Loucy (cell line): Measurements from ENCODE around the gene EIF6.

Source experiments
- CTCF ChIP-seq: fragments of 200-600 bp; sonication (generic); conservative IDR thresholded peaks from 2 replicates; pipeline ENCODE4 v1.5.1; 2014; ENCODE audit warnings: mild to moderate bottlenecking, antibody characterized with exemption, low read length
- EZH2phosphoT487 ChIP-seq: fragments of 200-600 bp; IDR thresholded peaks from 2 replicates; pipeline ENCODE4 v1.6.1; 2018; ENCODE audit warnings: antibody characterized with exemption, mild to moderate bottlenecking, moderate library complexity, borderline replicate concordance

DNA sequence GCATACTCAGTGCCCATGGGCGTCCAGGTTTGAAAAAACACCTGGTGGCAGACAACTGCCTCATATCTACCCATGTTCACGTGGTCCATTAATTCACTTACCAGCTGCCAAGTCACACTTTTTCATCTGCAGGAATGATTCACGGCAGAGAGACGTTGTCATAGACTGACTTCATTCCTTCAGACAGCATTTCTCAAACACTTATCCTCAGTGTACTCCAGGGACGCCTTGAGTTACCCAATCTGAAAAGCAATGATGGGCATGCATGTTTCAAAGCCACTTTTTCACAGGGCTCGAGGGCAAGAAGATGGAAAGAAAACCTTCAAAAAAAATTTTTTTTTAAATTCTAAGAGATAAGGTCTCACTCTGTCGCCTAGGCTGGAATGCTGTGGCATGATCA lies 12.7 kb downstream of the EIF6 start:
- TF ChIP-seq CTCF (no peak), EZH2phosphoT487 (no peak)
